GM12865 (cell line): ENCODE measurements around the gene SGTA.
"Not testable (repeated sequence)": the region's sequence is repeated elsewhere in the genome, so short reads cannot be mapped to it uniquely, and the experiment has no call there.

Source experiments
- DNase-seq: peaks from one replicate; pipeline ENCODE4 v3.0.0; 2010; ENCODE audit warnings: low read depth
- H3K4me3 ChIP-seq: 2 replicates; pipeline ENCODE4 v1.5.1; 2011; ENCODE audit warnings: mild to moderate bottlenecking, low read depth, low read length, control low read depth
- CTCF ChIP-seq: IDR thresholded peaks from 2 replicates; pipeline ENCODE4 v1.5.1; 2011; ENCODE audit warnings: low read length, control low read depth, low read depth, inconsistent platforms; ENCODE audit not compliant: insufficient read depth; ENCODE audit errors: missing control alignments

SGTA gene

DNA sequence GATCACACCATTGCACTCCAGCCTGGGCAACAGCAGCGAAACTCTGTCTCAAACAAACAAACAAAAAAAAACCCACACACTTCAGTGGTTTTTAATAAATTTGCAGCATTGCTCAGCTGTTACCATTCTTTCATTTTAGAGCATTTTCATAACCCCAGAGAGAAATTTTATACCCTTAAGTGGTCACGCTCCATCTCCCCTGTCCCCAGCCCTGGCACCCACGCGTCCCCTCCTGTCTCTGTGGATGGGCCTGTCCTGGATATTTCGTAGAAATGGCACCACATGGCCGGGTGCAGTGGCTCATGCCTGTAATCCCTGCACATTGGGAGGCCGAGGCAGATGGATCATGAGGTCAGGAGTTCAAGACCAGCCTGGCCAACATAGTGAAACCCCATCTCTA is 10.1 kb upstream of the SGTA start:
- DNase-seq, result no peak
- no peak overlapping the region for H3K4me3 ChIP-seq
- TF ChIP-seq CTCF, result no peak

GRCh38 chr19:2792666-2793065 is 9.6 kb upstream of the SGTA start:
- DNase-seq, H3K4me3 ChIP-seq: not testable (repeated sequence)

DNA sequence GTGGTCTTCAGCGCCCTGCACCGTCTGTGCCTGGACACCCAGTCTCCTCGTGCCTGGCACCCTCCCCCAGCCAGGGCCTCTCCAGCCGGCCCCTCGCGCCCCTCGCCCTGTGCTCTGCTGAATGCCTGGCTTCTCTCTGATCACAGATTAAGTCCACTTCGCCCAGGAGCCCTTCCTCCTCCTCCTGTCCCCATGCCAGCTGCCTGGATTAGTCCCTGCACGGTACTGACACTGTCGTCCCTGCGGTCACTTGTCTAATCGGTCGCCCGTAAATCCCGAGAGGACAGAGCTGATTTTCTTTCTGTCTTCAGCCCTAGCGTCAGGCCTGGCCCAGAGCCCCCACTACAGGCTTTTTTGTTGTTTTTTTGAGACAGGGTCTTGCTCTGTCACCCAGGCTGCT is 8.8 kb upstream of the SGTA start:
- no peak for DNase-seq
- TF ChIP-seq CTCF, result no peak
- H3K4me3 ChIP-seq, result no peak overlapping the region

GRCh38 chr19:2791440-2791839 is 8.4 kb upstream of the SGTA start:
- TF ChIP-seq CTCF, result no peak
- no peak for DNase-seq

DNA sequence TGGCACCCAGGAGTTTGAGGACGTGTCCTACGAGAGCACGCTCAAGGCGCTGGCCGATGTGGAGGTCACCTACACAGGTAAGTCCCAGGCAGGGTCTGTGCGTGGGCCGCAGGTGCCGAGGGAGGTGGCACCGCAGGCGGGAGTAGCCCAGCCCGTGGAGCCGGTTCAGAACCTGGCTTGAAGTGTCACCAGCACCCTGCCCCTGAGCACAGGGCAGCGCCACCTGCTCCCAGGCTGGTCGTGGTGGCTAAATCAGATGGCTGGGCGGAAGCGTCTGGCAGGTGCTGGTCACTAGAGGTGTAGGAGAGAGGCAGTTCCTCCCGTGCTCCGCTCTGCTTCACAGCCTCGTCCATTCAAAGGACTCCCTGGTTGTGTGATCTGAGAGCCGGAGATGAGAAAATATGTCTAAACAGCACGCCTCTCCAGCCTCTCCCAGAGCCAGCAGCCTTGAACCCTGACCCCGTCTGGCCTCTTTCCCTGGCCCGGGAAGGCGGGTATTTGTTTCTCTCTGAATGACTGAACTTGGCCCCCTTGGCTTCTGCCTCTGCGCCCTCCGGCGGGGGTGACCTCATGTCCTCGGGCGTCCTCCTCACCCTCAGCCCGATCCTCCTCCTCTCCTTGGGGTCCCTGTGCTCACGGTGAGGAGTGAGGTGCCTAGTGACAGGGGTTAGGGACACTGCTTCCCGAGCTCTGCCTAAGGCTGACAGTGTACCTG is 7.6 kb upstream of the SGTA start:
- H3K4me3 ChIP-seq, result no peak overlapping the region
- TF ChIP-seq CTCF, result no peak
- DNase-seq, result no peak

More at GRCh38 chr19:2791440-2791839, 8.4 kb upstream of the SGTA start:
- no peak overlapping the region for H3K4me3 ChIP-seq

DNA sequence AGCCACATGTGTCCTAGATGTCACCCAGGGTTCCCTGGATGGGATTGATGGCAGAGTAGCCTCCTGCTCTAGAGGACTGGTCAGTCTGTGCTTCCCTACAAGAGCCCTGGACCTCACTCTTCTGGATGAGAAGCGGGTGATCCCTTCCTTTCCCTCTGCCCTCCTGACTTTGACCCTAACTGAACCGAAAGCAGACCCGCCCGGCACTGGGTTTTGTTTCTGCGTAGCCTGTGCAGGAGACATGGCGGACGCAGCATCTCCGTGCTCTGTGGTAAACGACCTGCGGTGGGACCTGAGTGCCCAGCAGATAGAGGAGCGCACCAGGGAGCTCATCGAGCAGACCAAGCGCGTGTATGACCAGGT is 7.1 kb upstream of the SGTA start:
- no peak overlapping the region for H3K4me3 ChIP-seq
- no peak for DNase-seq
- TF ChIP-seq CTCF, result no peak

GRCh38 chr19:2788237-2788636 is 5.2 kb upstream of the SGTA start:
- no peak overlapping the region for H3K4me3 ChIP-seq

More at GRCh38 chr19:2788237-2788636, 5.2 kb upstream of the SGTA start:
- DNase-seq, result no peak
- TF ChIP-seq CTCF, result no peak
